Posterior vena cava (tissue), 2 donors: Measurements from ENCODE around the gene KRT10. TPM values are rescaled to one million over a fixed set of nuclear protein-coding genes. Genes with fewer than 3 reads are reported as not detected.

ENCODE experiments used
- DNase-seq: peaks from one replicate; pipeline ENCODE4 v3.0.0-alpha.2; 2020; ENCODE audit warnings: low spot score
- intact Hi-C, 2 donors: fragments of 100-400 bp; cut with DNase I; formaldehyde crosslinking; loops; one replicate each; pipeline versions ENCODE4 v1.14.1 to v1.14.2; 2022 to 2023
- total RNA-seq, 2 donors: library from RNA; stranded (reverse); fragmentation: NEBNext Ultra II Directional; extraction: Animal tissue kit (Norgen Biotek cat#: 25700); gene quantifications; one replicate each; pipeline ENCODE4 v1.2.1, GENCODE V29; 2021
- donor health status: DM: yes; HTN: yes; CAD: no.
- donor health status: DM: yes; HTN: yes; CAD: no.

KRT10 gene
- total RNA-seq, 2 donors from 2014 or later, result 36.9 to 44.9 TPM

DNA sequence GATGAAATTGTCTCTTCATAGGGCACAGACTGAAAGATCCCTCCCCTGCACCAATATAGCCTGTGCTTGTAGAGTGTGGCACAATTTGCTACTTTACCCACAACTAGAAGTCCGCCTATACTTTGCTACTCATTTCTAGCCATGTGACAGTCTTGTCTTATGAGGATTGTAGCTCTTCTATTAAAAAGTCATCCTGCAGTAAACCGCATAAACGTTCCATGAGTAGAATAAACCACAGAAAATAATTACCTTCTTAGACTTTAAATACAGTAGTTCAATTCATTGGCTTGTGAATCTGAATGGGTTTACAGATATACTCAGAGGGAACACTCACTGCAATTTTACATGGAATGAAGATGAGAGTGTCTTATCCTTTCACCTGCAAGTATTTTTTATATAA is 44.4 kb downstream of the KRT10 start:
- intact Hi-C loops, result no loop called here
- DNase-seq, result no peak

DNA sequence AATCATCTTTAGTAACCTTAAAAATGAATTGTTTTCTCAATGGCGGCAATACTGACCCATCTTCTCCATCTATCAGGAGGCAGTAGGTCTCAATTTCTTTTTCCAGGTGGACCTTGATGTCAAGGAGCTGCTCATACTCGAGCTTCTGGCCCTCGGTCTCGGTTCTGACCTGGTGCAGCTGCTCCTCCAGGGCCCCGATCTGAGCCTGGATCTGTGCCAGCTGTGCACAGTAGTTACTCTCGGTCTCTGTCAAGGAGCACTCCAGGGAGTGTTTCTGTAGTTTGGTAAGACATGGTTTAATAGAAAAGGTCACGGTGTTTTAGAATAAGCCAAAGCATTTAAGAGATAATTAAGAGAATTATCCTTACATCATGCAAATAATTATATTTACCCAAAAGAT is 45.0 kb downstream of the KRT10 start:
- intact Hi-C loops, result no loop called here
- DNase-seq, result no peak

DNA sequence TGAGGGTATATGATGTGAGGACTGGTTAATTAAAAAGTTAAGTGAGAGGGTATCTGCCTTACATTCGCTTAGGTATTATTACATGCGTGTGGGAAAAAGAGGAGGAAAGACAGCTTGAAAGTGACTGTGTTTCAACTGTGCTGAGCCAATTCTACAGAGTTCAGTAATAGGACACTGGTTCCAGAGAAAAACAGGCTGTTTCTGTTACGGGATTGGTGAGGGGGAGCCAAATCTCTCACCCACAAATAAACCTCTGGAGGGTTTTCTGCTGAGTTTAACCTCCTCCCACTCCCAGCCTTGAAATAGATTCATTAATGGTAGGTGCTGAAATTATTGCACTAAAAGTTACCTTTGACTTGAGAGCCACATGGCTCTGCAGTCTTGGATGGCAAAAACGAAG is 46.5 kb downstream of the KRT10 start:
- intact Hi-C loops, result no loop called here
- DNase-seq, result no peak

DNA sequence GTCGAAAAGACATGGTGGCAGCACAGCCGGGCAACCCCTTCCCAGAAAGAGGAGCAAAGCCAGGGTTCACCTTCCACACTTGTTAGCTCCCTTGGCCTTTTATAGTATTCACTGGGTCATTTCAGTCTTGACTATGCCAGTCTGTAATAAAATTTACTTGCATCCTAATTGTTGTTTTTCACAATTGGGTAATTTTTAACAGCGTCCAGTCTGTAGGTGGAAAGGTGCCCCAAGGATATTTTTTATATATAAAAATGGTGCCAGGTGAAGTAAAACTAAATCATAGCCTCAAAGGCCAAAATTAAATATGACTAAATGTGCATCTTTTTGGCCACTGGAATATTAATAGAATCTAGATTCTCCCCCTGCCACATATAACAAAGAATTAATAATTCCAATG is 50.3 kb downstream of the KRT10 start, which contains the start of gene KRT26:
Gene KRT26, minus strand, starts transcription at position 101 of the 400 bp plus-strand sequence. Its CDS starts 88 bp downstream, at position 13.
- intact Hi-C loops, result no loop called here
- DNase-seq, result no peak

Other genes with a start within 250 kb of the KRT10 start
- gene SMARCE1, start 174.8 kb downstream of the KRT10 start, total RNA-seq, result 100 to 1,000 TPM in 1 of 2 donors, 10 to 100 TPM in 1; 80.7 to 101 TPM
- 1 to 10 TPM; 1.1 to 7.7 TPM for gene KRT222, start 157.4 kb downstream of the KRT10 start, total RNA-seq
- not detected for gene KRT24, start 118.9 kb downstream of the KRT10 start, total RNA-seq
- not detected for gene KRT25, start 67.3 kb downstream of the KRT10 start, total RNA-seq
- not detected for gene KRT26, start 50.4 kb downstream of the KRT10 start, total RNA-seq
- gene KRT27, start 40.1 kb downstream of the KRT10 start, total RNA-seq, result under 1 TPM in 1 of 2 donors, not detected in 1; 0.42 TPM
- not detected for gene KRT28, start 22.7 kb downstream of the KRT10 start, total RNA-seq
- not detected for gene KRT12, start 44.6 kb upstream of the KRT10 start, total RNA-seq
- not detected for gene KRT20, start 62.6 kb upstream of the KRT10 start, total RNA-seq
- under 1 TPM; 0.24 to 0.37 TPM for gene KRT23, start 115.0 kb upstream of the KRT10 start, total RNA-seq
- gene KRT39, start 144.3 kb upstream of the KRT10 start, total RNA-seq, result not detected
- gene KRT40, start 161.7 kb upstream of the KRT10 start, total RNA-seq, result not detected
- gene KRTAP3-3, start 171.6 kb upstream of the KRT10 start, total RNA-seq, result not detected
- gene KRTAP3-2, start 177.3 kb upstream of the KRT10 start, total RNA-seq, result not detected
- gene KRTAP3-1, start 186.5 kb upstream of the KRT10 start, total RNA-seq, result not detected
- gene KRTAP1-5, start 204.6 kb upstream of the KRT10 start, total RNA-seq, result not detected
- not detected for gene KRTAP1-4, start 207.6 kb upstream of the KRT10 start, total RNA-seq
- gene KRTAP1-3, start 212.3 kb upstream of the KRT10 start, total RNA-seq, result not detected
- not detected for gene KRTAP1-1, start 218.8 kb upstream of the KRT10 start, total RNA-seq
- not detected for gene KRTAP2-1, start 224.7 kb upstream of the KRT10 start, total RNA-seq
- not detected for gene KRTAP2-2, start 232.6 kb upstream of the KRT10 start, total RNA-seq
- gene KRTAP2-3, start 237.5 kb upstream of the KRT10 start, total RNA-seq, result not detected
- gene KRTAP2-4, start 243.3 kb upstream of the KRT10 start, total RNA-seq, result not detected